HEK293 (cell line): ENCODE data around the gene SLC2A4.

Experiments
- GLI4 ChIP-seq: fragments of 450-650 bp; formaldehyde crosslinking; IDR thresholded peaks from 2 replicates; pipeline ENCODE4 v1.5.1; 2016; ENCODE audit warnings: missing biosample characterization, missing genetic modification characterization
- KLF7 ChIP-seq: fragments of 450-650 bp; formaldehyde crosslinking; IDR thresholded peaks from 2 replicates; pipeline ENCODE4 v1.5.1; 2016; ENCODE audit warnings: missing biosample characterization, missing genetic modification characterization, borderline replicate concordance
- MYNN ChIP-seq: fragments of 450-650 bp; formaldehyde crosslinking; IDR thresholded peaks from 2 replicates; pipeline ENCODE4 v1.5.1; 2016; ENCODE audit warnings: missing biosample characterization, missing genetic modification characterization, borderline replicate concordance
- PRDM1 ChIP-seq: fragments of 450-650 bp; formaldehyde crosslinking; IDR thresholded peaks from 2 replicates; pipeline ENCODE4; 2016; ENCODE audit warnings: missing biosample characterization, missing genetic modification characterization
- SALL2 ChIP-seq: fragments of 450-650 bp; formaldehyde crosslinking; IDR thresholded peaks from 2 replicates; pipeline ENCODE4 v1.5.0; 2017; ENCODE audit warnings: missing biosample characterization, mild to moderate bottlenecking, missing genetic modification characterization, borderline replicate concordance
- SP2 ChIP-seq: fragments of 450-650 bp; formaldehyde crosslinking; IDR thresholded peaks from 2 replicates; pipeline ENCODE4 v1.5.1; 2016; ENCODE audit warnings: missing biosample characterization, missing genetic modification characterization
- TRIM28 ChIP-seq: IDR thresholded peaks from 2 replicates; pipeline ENCODE4 v1.6.1; 2011; ENCODE audit warnings: low read length, control low read depth, borderline replicate concordance
- WT1 ChIP-seq: fragments of 450-650 bp; formaldehyde crosslinking; IDR thresholded peaks from 2 replicates; pipeline ENCODE4 v1.5.1; 2016; ENCODE audit warnings: missing biosample characterization, missing genetic modification characterization
- ZBTB7A ChIP-seq: fragments of 450-650 bp; formaldehyde crosslinking; IDR thresholded peaks from 2 replicates; pipeline ENCODE4 v1.5.1; 2016; ENCODE audit warnings: low read depth, missing biosample characterization, missing genetic modification characterization
- ZNF132 ChIP-seq: fragments of 450-650 bp; formaldehyde crosslinking; IDR thresholded peaks from 2 replicates; pipeline ENCODE4 v1.5.1; 2017; ENCODE audit warnings: missing biosample characterization, missing genetic modification characterization, borderline replicate concordance
- ZNF157 ChIP-seq: fragments of 450-650 bp; formaldehyde crosslinking; IDR thresholded peaks from 2 replicates; pipeline ENCODE4 v1.5.1; 2016; ENCODE audit warnings: missing biosample characterization, missing genetic modification characterization
- ZNF19 ChIP-seq: fragments of 450-650 bp; formaldehyde crosslinking; IDR thresholded peaks from 2 replicates; pipeline ENCODE4; 2016; ENCODE audit warnings: missing biosample characterization, missing genetic modification characterization, low read depth
- ZNF274 ChIP-seq, 2 experiments: fragments of 200-500 bp in 1 of 2; fragments of 450-650 bp in 1 of 2; sonication (Bioruptor generic) in 1 of 2; formaldehyde crosslinking in 1 of 2; IDR thresholded peaks; 2 replicates each; pipeline versions ENCODE4 v1.5.1 to v1.6.1; 2014 to 2016; ENCODE audit warnings: borderline replicate concordance in 1 of 2, inconsistent platforms in 1 of 2, low read length in 1 of 2, missing biosample characterization in 1 of 2, missing genetic modification characterization in 1 of 2
- ZNF335 ChIP-seq: fragments of 450-650 bp; formaldehyde crosslinking; conservative IDR thresholded peaks from 2 replicates; pipeline ENCODE4 v1.5.1; 2016; ENCODE audit warnings: missing biosample characterization, missing genetic modification characterization
- ZNF341 ChIP-seq: fragments of 450-650 bp; formaldehyde crosslinking; IDR thresholded peaks from 2 replicates; pipeline ENCODE4; 2016; ENCODE audit warnings: low read depth, missing biosample characterization, missing genetic modification characterization
- ZNF585B ChIP-seq: fragments of 450-650 bp; formaldehyde crosslinking; IDR thresholded peaks from 2 replicates; pipeline ENCODE4 v1.5.1; 2016; ENCODE audit warnings: missing biosample characterization, missing genetic modification characterization
- ZNF596 ChIP-seq: fragments of 450-650 bp; IDR thresholded peaks from 2 replicates; pipeline ENCODE4 v1.5.0; 2018; ENCODE audit warnings: missing biosample characterization, mild to moderate bottlenecking, missing genetic modification characterization, moderate library complexity
- ZNF629 ChIP-seq: fragments of 450-650 bp; formaldehyde crosslinking; IDR thresholded peaks from 2 replicates; pipeline ENCODE4 v1.5.1; 2017; ENCODE audit warnings: missing biosample characterization, missing genetic modification characterization
- ZNF670 ChIP-seq: fragments of 450-650 bp; formaldehyde crosslinking; IDR thresholded peaks from 2 replicates; pipeline ENCODE4 v1.5.1; 2016; ENCODE audit warnings: missing biosample characterization, missing genetic modification characterization, low read depth
- ZNF677 ChIP-seq: fragments of 450-650 bp; IDR thresholded peaks from 2 replicates; pipeline ENCODE4 v1.5.0; 2018; ENCODE audit warnings: missing biosample characterization, mild to moderate bottlenecking, missing genetic modification characterization, moderate library complexity
- ZNF76 ChIP-seq: fragments of 450-650 bp; formaldehyde crosslinking; IDR thresholded peaks from 2 replicates; pipeline ENCODE4; 2016; ENCODE audit warnings: low read depth, missing biosample characterization, missing genetic modification characterization, borderline replicate concordance
- ZSCAN23 ChIP-seq: fragments of 450-650 bp; formaldehyde crosslinking; IDR thresholded peaks from 2 replicates; pipeline ENCODE4 v1.5.1; 2016; ENCODE audit warnings: missing biosample characterization, missing genetic modification characterization
- TF ChIP-seq, protein P1 (sequence below): fragments of 450-650 bp; formaldehyde crosslinking; IDR thresholded peaks from 2 replicates; pipeline ENCODE4 v1.5.1; 2016; ENCODE audit warnings: missing biosample characterization, missing genetic modification characterization, low read depth
- TF ChIP-seq, protein P2 (sequence below): fragments of 450-650 bp; formaldehyde crosslinking; IDR thresholded peaks from 2 replicates; pipeline ENCODE4 v1.5.1; 2016; ENCODE audit warnings: missing biosample characterization, missing genetic modification characterization
- TF ChIP-seq, protein P3 (sequence below): IDR thresholded peaks from 2 replicates; pipeline ENCODE4 v1.6.1; 2011; ENCODE audit warnings: mild to moderate bottlenecking, low read depth, low read length, borderline replicate concordance
- TF ChIP-seq, protein P4 (sequence below): fragments of 450-650 bp; formaldehyde crosslinking; IDR thresholded peaks from 2 replicates; pipeline ENCODE4 v1.5.1; 2017; ENCODE audit warnings: missing biosample characterization, missing genetic modification characterization
- TF ChIP-seq, protein P5 (sequence below): fragments of 450-650 bp; formaldehyde crosslinking; IDR thresholded peaks from 2 replicates; pipeline ENCODE4 v1.5.1; 2017; ENCODE audit warnings: missing biosample characterization, mild to moderate bottlenecking, missing genetic modification characterization, moderate library complexity
- TF ChIP-seq, protein P6 (sequence below): sonication (generic); formaldehyde crosslinking; IDR thresholded peaks from 2 replicates; pipeline ENCODE4 v1.8.1; 2022; ENCODE audit warnings: mild to moderate bottlenecking, moderate library complexity, missing genetic modification reagents

Gene SLC2A4

GRCh38 chr17:7234083-7234951 is 47.2 kb upstream of the SLC2A4 start, which contains the start of gene DVL2 (continued):
- peak; percentile 68; the same call in 1 of the 2 replicates for TF ChIP-seq MYNN (tag by site-specific recombination)
- TF ChIP-seq, protein P1, sequence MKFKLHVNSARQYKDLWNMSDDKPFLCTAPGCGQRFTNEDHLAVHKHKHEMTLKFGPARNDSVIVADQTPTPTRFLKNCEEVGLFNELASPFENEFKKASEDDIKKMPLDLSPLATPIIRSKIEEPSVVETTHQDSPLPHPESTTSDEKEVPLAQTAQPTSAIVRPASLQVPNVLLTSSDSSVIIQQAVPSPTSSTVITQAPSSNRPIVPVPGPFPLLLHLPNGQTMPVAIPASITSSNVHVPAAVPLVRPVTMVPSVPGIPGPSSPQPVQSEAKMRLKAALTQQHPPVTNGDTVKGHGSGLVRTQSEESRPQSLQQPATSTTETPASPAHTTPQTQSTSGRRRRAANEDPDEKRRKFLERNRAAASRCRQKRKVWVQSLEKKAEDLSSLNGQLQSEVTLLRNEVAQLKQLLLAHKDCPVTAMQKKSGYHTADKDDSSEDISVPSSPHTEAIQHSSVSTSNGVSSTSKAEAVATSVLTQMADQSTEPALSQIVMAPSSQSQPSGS (tag by site-specific recombination): no peak
- no peak for TF ChIP-seq ZNF596 (tag by site-specific recombination)
- no peak; the same call in 1 of the 2 replicates for TF ChIP-seq ZBTB7A (tag by site-specific recombination)
- TF ChIP-seq ZNF670 (tag by site-specific recombination): no peak
- no peak for TF ChIP-seq ZNF585B (tag by site-specific recombination)
- TF ChIP-seq WT1 (tag by site-specific recombination): peak; percentile 73
- no peak for TF ChIP-seq ZNF274 (IDR thresholded peaks at IDR 0.05; ENCODE audit: low read length)
- no peak for TF ChIP-seq ZNF274 (tag by site-specific recombination; IDR thresholded peaks at IDR 0.05; ENCODE audit: borderline replicate concordance)
- TF ChIP-seq ZNF76 (tag by site-specific recombination): peak; percentile 77; the same call in 1 of the 2 replicates
- TF ChIP-seq SALL2: no peak
- peak; percentile 91 for TF ChIP-seq ZNF335 (tag by site-specific recombination)
- no peak for TF ChIP-seq GLI4 (tag by site-specific recombination)
- TF ChIP-seq PRDM1 (tag by site-specific recombination): peak; percentile 20; the same call in 1 of the 2 replicates
- 0 out of 2 replicates have a peak, but pooled peaks have one; percentile 57 for TF ChIP-seq ZSCAN23 (tag by site-specific recombination)
- no peak for TF ChIP-seq TRIM28
- no peak for TF ChIP-seq ZNF132 (tag by site-specific recombination)
- peak; percentile 90; the same call in 1 of the 2 replicates for TF ChIP-seq KLF7
- TF ChIP-seq, protein P2, sequence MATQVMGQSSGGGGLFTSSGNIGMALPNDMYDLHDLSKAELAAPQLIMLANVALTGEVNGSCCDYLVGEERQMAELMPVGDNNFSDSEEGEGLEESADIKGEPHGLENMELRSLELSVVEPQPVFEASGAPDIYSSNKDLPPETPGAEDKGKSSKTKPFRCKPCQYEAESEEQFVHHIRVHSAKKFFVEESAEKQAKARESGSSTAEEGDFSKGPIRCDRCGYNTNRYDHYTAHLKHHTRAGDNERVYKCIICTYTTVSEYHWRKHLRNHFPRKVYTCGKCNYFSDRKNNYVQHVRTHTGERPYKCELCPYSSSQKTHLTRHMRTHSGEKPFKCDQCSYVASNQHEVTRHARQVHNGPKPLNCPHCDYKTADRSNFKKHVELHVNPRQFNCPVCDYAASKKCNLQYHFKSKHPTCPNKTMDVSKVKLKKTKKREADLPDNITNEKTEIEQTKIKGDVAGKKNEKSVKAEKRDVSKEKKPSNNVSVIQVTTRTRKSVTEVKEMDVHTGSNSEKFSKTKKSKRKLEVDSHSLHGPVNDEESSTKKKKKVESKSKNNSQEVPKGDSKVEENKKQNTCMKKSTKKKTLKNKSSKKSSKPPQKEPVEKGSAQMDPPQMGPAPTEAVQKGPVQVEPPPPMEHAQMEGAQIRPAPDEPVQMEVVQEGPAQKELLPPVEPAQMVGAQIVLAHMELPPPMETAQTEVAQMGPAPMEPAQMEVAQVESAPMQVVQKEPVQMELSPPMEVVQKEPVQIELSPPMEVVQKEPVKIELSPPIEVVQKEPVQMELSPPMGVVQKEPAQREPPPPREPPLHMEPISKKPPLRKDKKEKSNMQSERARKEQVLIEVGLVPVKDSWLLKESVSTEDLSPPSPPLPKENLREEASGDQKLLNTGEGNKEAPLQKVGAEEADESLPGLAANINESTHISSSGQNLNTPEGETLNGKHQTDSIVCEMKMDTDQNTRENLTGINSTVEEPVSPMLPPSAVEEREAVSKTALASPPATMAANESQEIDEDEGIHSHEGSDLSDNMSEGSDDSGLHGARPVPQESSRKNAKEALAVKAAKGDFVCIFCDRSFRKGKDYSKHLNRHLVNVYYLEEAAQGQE (tag by site-specific recombination): peak; percentile 25; the same call in 1 of the 2 replicates
- peak; percentile 62; the same call in 1 of the 2 replicates for TF ChIP-seq ZNF157
- 0 out of 2 replicates have a peak, but pooled peaks have one; percentile 73 for TF ChIP-seq ZNF19 (tag by site-specific recombination)
- TF ChIP-seq SP2 (tag by site-specific recombination): peak; percentile 88
- TF ChIP-seq, protein P3, sequence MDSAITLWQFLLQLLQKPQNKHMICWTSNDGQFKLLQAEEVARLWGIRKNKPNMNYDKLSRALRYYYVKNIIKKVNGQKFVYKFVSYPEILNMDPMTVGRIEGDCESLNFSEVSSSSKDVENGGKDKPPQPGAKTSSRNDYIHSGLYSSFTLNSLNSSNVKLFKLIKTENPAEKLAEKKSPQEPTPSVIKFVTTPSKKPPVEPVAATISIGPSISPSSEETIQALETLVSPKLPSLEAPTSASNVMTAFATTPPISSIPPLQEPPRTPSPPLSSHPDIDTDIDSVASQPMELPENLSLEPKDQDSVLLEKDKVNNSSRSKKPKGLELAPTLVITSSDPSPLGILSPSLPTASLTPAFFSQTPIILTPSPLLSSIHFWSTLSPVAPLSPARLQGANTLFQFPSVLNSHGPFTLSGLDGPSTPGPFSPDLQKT: no peak
- TF ChIP-seq, protein P4, sequence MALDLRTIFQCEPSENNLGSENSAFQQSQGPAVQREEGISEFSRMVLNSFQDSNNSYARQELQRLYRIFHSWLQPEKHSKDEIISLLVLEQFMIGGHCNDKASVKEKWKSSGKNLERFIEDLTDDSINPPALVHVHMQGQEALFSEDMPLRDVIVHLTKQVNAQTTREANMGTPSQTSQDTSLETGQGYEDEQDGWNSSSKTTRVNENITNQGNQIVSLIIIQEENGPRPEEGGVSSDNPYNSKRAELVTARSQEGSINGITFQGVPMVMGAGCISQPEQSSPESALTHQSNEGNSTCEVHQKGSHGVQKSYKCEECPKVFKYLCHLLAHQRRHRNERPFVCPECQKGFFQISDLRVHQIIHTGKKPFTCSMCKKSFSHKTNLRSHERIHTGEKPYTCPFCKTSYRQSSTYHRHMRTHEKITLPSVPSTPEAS: peak; percentile 39; the same call in 1 of the 2 replicates
- TF ChIP-seq ZNF341 (tag by site-specific recombination): peak; percentile 21; the same call in 1 of the 2 replicates
- TF ChIP-seq ZNF629 (tag by site-specific recombination): peak; percentile 83
- TF ChIP-seq ZNF677 (tag by site-specific recombination): no peak
- TF ChIP-seq, protein P5, sequence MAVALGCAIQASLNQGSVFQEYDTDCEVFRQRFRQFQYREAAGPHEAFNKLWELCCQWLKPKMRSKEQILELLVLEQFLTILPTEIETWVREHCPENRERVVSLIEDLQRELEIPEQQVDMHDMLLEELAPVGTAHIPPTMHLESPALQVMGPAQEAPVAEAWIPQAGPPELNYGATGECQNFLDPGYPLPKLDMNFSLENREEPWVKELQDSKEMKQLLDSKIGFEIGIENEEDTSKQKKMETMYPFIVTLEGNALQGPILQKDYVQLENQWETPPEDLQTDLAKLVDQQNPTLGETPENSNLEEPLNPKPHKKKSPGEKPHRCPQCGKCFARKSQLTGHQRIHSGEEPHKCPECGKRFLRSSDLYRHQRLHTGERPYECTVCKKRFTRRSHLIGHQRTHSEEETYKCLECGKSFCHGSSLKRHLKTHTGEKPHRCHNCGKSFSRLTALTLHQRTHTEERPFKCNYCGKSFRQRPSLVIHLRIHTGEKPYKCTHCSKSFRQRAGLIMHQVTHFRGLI (tag by site-specific recombination): 0 out of 2 replicates have a peak, but pooled peaks have one; percentile 14
- TF ChIP-seq, protein P6, sequence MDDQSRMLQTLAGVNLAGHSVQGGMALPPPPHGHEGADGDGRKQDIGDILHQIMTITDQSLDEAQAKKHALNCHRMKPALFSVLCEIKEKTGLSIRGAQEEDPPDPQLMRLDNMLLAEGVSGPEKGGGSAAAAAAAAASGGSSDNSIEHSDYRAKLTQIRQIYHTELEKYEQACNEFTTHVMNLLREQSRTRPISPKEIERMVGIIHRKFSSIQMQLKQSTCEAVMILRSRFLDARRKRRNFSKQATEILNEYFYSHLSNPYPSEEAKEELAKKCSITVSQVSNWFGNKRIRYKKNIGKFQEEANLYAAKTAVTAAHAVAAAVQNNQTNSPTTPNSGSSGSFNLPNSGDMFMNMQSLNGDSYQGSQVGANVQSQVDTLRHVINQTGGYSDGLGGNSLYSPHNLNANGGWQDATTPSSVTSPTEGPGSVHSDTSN (CRISPR knock-in tag): peak; percentile 63; the same call in 1 of the 2 replicates
